ENCODE measurements around the gene TSPEAR. TPM values are rescaled to one million over a fixed set of nuclear protein-coding genes. Genes with fewer than 3 reads are reported as not detected.

Gene TSPEAR
- total RNA-seq, 1 experiment from 2014 or later, result not detected

GRCh38 chr21:44458971-44459711 lies 252.2 kb downstream of the TSPEAR start:
- no peak overlapping the region for H3K27ac ChIP-seq
- H3K9me3 ChIP-seq (replicated peaks), result peaks cover 3% of the 10 kb centered on the region
- no peaks in the 10 kb centered on the region for H3K36me3 ChIP-seq
- no peaks in the 10 kb centered on the region for H3K27me3 ChIP-seq
- DNase-seq, result no peak
- no peak overlapping the region for H3K4me3 ChIP-seq
- H3K4me1 ChIP-seq, result peaks cover 7% of the 10 kb centered on the region; the same call in 1 of the 2 replicates

GRCh38 chr21:44456915-44457736 lies 254.2 kb downstream of the TSPEAR start:
- no peaks in the 10 kb centered on the region for H3K27me3 ChIP-seq
- H3K9me3 ChIP-seq (replicated peaks), result peaks cover 6% of the 10 kb centered on the region
- H3K4me3 ChIP-seq, result no peak overlapping the region
- H3K36me3 ChIP-seq, result no peaks in the 10 kb centered on the region
- DNase-seq, result no peak
- peaks cover 4% of the 10 kb centered on the region; the same call in 1 of the 2 replicates for H3K4me1 ChIP-seq
- H3K27ac ChIP-seq, result no peak overlapping the region

- H3K4me1 ChIP-seq, result peaks cover under 1% of the 10 kb centered on the region; the same call in 1 of the 2 replicates
- H3K4me3 ChIP-seq, result no peak overlapping the region
- peaks cover 6% of the 10 kb centered on the region for H3K9me3 ChIP-seq (replicated peaks)
- H3K36me3 ChIP-seq, result no peaks in the 10 kb centered on the region
- no peak overlapping the region for H3K27ac ChIP-seq
- no peak for DNase-seq
- H3K27me3 ChIP-seq, result no peaks in the 10 kb centered on the region
Observed at GRCh38 chr21:44456214-44456914, 255.0 kb downstream of the TSPEAR start.

- Histone ChIP-seq H3K9me3 (replicated peaks) (peaks cover 6% of the 10 kb centered on the region), H3K36me3 (no peaks in the 10 kb centered on the region), H3K27ac (no peak overlapping the region), H3K27me3 (0 out of 2 replicates have a peak, but pooled peaks cover 3% of the 10 kb centered on the region), H3K4me1 (peaks cover 5% of the 10 kb centered on the region), H3K4me3 (no peak overlapping the region)
- no peak for DNase-seq
Observed at GRCh38 chr21:44455524-44456213, 255.7 kb downstream of the TSPEAR start.

GRCh38 chr21:44454747-44455523 lies 256.4 kb downstream of the TSPEAR start, which contains the start of gene LRRC3:
Gene LRRC3 (plus strand): TSS chr21:44455510. CDS start chr21:44456645, 1,135 bp downstream.
- DNase-seq, result no peak
- no peak within 1 kb of the TSS for H3K27ac ChIP-seq
- peaks cover 10% of the 10 kb centered on the region for H3K4me1 ChIP-seq
- H3K36me3 ChIP-seq, result no peaks in the 10 kb centered on the region
- H3K9me3 ChIP-seq (replicated peaks), result peaks cover 6% of the 10 kb centered on the region
- no peak within 1 kb of the TSS for H3K4me3 ChIP-seq
- 0 out of 2 replicates have a peak, but pooled peaks cover 3% of the 10 kb centered on the region for H3K27me3 ChIP-seq

GRCh38 chr21:44454058-44454457 lies 257.3 kb downstream of the TSPEAR start:
- Histone ChIP-seq H3K36me3 (no peaks in the 10 kb centered on the region), H3K27ac (no peak overlapping the region), H3K9me3 (replicated peaks) (peaks cover 6% of the 10 kb centered on the region), H3K27me3 (0 out of 2 replicates have a peak, but pooled peaks cover 6% of the 10 kb centered on the region), H3K4me1 (peaks cover 10% of the 10 kb centered on the region), H3K4me3 (no peak overlapping the region)
- no peak for DNase-seq

- H3K36me3 ChIP-seq, result no peaks in the 10 kb centered on the region
- peaks cover 10% of the 10 kb centered on the region for H3K4me1 ChIP-seq
- no peak overlapping the region for H3K4me3 ChIP-seq
- H3K27ac ChIP-seq, result no peak overlapping the region
- DNase-seq, result no peak
- H3K9me3 ChIP-seq (replicated peaks), result peaks cover 6% of the 10 kb centered on the region
- 0 out of 2 replicates have a peak, but pooled peaks cover 10% of the 10 kb centered on the region for H3K27me3 ChIP-seq
Observed at GRCh38 chr21:44453120-44453519, 258.3 kb downstream of the TSPEAR start.

GRCh38 chr21:44450999-44451398 lies 260.4 kb downstream of the TSPEAR start:
- no peak for DNase-seq
- Histone ChIP-seq H3K36me3 (no peaks in the 10 kb centered on the region), H3K4me3 (no peak overlapping the region), H3K4me1 (peaks cover 10% of the 10 kb centered on the region), H3K27me3 (0 out of 2 replicates have a peak, but pooled peaks cover 10% of the 10 kb centered on the region), H3K9me3 (replicated peaks) (peaks cover 6% of the 10 kb centered on the region), H3K27ac (no peak overlapping the region; the same call in 1 of the 2 replicates)

GRCh38 chr21:44450402-44450801 lies 261.0 kb downstream of the TSPEAR start:
- Histone ChIP-seq H3K27me3 (0 out of 2 replicates have a peak, but pooled peaks cover 10% of the 10 kb centered on the region), H3K9me3 (replicated peaks) (peaks cover 6% of the 10 kb centered on the region), H3K4me3 (no peak overlapping the region), H3K4me1 (peaks cover 10% of the 10 kb centered on the region), H3K27ac (no peak overlapping the region; the same call in 1 of the 2 replicates), H3K36me3 (no peaks in the 10 kb centered on the region)
- DNase-seq, result no peak

- H3K9me3 ChIP-seq (replicated peaks), result peaks cover 6% of the 10 kb centered on the region
- peaks cover 10% of the 10 kb centered on the region for H3K4me1 ChIP-seq
- H3K27ac ChIP-seq, result no peak overlapping the region; the same call in 1 of the 2 replicates
- no peak overlapping the region for H3K4me3 ChIP-seq
- H3K27me3 ChIP-seq, result 0 out of 2 replicates have a peak, but pooled peaks cover 10% of the 10 kb centered on the region
- H3K36me3 ChIP-seq, result no peaks in the 10 kb centered on the region
- peak; percentile 79 to 81 for DNase-seq
Observed at GRCh38 chr21:44449473-44450363, 261.7 kb downstream of the TSPEAR start.

GRCh38 chr21:44448651-44449131 lies 262.7 kb downstream of the TSPEAR start:
- Histone ChIP-seq H3K36me3 (no peaks in the 10 kb centered on the region), H3K27me3 (0 out of 2 replicates have a peak, but pooled peaks cover 10% of the 10 kb centered on the region)
- no peak for DNase-seq

More at GRCh38 chr21:44448651-44449131, 262.7 kb downstream of the TSPEAR start:
- Histone ChIP-seq H3K27ac (no peak overlapping the region), H3K4me1 (peaks cover 10% of the 10 kb centered on the region), H3K4me3 (no peak overlapping the region), H3K9me3 (replicated peaks) (no peaks in the 10 kb centered on the region; the same call in 1 of the 2 replicates)
